Measurements from ENCODE around the gene CACNA2D3.

The CACNA2D3 gene

GRCh38 chr3:54127499-54128056 is 5.2 kb downstream of the CACNA2D3 start:
- no peak for DNase-seq

DNA sequence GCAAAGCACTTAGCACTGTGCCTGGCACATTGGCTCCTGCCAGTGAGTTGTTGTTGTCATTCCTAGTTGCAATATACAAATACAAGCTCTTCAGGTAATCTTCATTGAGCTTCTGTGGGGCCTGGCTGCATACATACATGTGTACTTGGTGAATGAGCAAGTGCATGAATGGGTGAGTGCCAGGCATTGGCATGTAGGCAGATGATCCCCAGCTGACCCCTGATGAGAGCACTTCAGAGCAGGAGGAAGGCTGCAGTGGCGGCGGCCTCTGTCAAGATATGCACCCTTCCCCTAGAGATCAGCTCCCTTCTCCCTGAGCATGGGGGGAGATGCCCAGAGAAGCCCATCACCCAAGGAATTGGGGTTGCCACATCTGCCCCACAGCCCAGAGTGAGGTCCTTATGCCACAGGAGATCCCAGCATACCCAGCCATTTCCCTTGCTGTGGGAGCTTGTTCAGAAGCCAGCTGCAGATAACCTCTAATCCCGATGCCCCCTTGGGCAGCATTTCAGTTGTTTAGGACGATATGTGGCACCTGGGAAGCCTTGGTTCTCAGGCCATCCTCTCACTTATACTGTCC is 8.8 kb downstream of the CACNA2D3 start:
- no peak for DNase-seq

GRCh38 chr3:54131890-54132289 is 9.5 kb downstream of the CACNA2D3 start:
- no peak for DNase-seq

GRCh38 chr3:54132685-54133084 is 10.3 kb downstream of the CACNA2D3 start:
- no peak for DNase-seq

GRCh38 chr3:54133196-54133595 is 10.8 kb downstream of the CACNA2D3 start:
- DNase-seq = no peak

GRCh38 chr3:54134155-54134554 is 11.8 kb downstream of the CACNA2D3 start:
- DNase-seq = no peak

DNA sequence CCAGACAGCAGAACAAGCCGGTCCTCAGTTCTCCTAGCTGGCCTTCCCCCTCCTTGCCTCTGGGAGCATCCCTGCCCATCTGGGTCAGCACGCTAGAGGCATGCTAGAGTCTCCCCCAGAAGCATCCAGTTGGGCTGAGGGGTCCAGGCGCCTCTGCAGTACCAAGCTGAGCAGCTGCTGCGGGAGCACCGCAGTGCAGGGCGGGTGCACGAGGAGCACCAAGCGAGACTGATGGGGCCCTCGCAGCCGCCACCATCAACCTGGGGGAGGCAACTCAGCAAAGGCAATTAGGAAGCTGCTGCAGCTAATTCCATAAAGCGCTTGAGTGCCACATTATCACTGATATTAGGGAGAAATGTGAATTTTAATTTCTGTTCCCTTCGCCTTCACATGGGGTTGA is 12.4 kb downstream of the CACNA2D3 start:
- no peak for DNase-seq

DNA sequence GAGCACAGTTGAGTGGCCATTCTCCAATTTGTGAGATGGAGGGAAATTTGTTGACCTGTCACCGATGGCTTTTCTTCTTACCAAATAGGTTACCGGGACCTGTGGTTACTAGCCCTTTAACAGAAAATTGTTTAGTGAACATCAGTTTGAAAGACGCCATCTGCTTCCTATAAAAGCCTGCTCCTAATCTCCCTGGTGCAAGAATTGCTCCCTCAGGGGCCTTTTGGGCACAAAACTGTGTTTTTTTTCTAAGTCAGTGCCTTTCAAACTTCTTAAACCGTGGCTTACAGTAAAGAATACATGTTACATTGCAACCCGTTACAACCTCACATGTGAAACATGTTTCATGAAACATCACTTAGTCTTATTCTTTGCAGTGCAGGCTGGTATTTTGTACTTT is 15.0 kb downstream of the CACNA2D3 start:
- no peak for DNase-seq

GRCh38 chr3:54138937-54139547 is 16.7 kb downstream of the CACNA2D3 start:
- DNase-seq = no peak

DNA sequence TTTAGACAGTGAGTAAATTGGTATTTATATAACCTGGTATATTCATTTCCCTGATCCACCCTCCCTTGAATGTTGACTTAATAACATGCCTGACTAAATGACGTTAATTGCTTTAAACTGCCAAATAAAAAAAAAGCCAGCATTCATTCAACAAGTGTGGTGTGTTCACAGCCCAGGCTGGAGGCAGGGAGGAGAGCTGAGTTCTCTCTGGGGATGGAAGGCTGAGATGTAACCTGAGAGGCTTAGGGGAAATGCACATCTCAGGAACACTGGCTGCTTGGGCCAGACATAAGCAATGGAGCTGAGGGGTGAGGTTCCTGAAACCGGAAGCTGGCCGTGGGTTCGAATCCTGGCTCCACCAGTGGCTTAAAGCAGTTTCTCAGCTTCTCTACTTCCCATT is 17.3 kb downstream of the CACNA2D3 start:
- no peak for DNase-seq

DNA sequence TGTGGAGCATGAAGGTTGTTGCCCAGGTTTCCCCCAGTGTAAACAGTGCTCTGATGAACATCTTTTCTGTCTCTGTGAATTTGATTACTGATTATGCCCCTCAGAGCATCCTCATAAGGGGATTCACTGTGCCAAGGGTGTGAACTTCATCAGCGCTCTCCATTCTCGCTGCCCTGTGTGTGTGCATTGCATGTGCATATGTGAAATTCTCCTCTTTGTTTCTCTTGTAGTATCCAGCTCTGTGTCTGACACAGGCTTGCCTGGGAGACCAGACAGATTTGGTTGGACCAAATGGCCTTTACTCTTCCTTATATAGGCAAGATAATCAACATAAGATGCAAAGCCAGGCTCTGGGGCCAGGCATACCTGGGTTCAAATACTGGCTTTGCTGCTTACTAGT is 21.9 kb downstream of the CACNA2D3 start:
- no peak for DNase-seq

- no peak for DNase-seq
Observed at GRCh38 chr3:54146506-54147239, 24.3 kb downstream of the CACNA2D3 start.

DNA sequence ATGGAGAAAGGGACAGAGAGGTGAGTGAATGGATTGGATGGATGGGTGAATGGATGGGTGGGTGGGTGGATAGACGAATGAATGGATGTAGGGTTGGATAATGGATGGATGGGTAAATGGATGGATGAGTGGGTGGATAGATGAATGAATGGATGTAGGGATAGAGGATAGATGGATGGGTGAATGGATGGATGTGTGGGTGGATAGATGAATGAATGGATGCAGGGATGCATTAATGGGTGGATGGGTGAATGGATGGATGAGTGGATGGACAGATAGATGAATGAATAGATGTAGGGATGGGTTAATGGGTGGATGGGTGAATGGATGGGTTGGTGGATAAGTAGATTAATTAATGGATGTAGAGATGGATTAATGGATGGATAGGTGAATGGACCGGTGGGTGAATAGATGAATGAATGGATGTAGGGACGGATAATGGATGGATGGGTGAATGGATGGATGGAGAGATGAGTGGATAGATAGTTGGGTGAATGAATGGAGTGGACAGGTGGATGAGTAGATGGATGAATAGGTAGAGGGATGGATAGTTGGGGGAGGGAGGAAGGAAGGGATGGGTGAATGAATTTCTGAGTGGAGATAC is 28.6 kb downstream of the CACNA2D3 start:
- no peak for DNase-seq

DNA sequence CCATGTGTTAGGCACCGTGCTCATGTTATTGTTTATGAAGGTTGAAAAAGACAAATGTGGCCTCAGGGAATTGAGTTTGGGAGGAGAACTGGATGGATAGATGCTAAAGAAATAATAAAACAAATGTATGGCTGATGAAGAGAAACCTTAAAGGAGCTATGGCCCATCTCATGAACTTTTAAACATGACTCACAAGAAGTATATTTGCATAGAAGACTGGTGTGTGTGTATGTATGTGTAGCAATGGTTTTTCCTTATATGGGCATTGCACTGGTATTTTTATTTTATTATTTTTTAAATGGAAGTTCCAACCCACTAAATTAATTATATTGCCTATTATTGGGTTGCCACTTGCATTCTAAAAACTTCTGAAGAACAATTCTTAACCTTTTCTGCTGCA is 31.1 kb downstream of the CACNA2D3 start:
- no peak for DNase-seq

- DNase-seq = no peak
Observed at GRCh38 chr3:54157860-54158259, 35.5 kb downstream of the CACNA2D3 start.

GRCh38 chr3:54159917-54160316 is 37.6 kb downstream of the CACNA2D3 start:
- no peak for DNase-seq

- DNase-seq = no peak
Observed at GRCh38 chr3:54163441-54163840, 41.1 kb downstream of the CACNA2D3 start.

DNA sequence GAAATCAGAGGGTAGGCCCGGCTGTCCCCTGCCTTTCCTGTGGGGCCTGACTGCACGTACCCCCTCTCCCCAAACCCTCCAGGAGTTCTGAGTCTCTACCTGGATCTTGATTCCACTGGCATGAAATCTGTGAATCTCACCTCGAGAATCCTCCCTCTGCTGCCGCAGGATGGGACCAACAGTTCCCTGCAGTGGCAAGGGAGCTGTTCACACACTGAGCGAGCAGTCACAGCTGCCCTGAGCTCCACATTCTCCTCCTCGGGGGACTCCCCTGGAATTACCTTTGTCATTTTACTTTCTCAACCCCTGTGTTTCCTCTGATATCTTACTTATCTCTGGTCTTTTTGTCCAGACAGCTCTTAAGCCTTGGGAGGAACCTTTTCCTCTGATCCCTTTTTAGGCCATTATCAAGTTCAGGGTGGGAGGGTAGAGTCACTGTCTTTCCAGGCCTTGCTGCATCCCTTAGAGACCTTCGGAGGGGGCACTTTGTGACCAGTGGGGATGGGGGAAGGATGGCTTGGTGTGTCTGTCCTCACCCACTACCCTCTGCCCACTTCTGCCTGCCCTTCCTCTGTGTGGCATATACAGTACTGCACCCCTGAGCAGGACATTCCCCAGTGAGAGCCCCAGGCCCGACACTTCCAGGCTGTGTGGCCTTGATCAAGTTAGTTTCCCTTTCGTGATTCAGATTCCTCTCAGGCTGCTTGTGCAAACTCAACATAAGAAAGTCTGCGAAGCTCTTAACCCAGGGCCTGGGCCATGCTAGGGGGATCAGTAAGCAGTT is 42.0 kb downstream of the CACNA2D3 start:
- DNase-seq = no peak

DNA sequence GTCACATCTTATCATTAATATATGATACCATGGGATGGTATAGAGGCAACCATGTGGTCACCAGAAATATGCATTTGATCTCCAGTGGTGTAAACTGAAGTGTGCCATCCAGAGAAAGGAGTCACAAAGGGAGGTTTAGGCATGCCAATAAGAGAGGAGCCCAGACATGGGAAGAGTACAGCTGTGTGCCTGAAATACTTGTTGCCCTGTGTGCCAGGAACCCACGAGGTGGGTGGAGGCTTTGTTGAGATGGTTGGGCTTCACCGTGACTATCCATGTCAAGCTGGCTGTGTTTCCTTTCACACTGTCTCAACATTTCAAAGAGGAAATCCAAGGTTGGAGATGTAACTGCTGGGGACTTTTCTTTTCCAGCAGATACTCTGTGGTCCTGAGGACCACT is 43.5 kb downstream of the CACNA2D3 start:
- DNase-seq = no peak

DNA sequence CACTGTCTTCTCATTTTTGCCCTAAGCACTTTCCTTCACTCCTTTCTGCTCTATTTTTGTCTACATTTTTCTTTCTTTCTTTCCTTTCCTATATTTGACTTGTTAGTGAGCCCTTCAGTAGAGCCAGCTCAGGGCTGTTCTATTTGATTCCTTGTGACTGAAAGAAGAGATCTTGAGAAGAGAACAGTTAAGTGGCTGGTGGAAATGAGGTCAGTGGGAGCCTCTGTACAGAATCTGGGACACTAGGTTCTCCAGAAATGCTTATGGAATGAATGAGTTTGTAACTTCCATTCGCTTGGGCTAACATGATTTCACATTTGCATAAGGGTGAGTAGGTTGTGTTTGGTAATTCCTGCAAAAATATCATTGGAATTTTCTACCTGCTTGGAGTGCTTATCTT is 45.6 kb downstream of the CACNA2D3 start:
- no peak for DNase-seq

- no peak for DNase-seq
Observed at GRCh38 chr3:54168451-54168850, 46.1 kb downstream of the CACNA2D3 start.

GRCh38 chr3:54169524-54169923 is 47.2 kb downstream of the CACNA2D3 start:
- DNase-seq = no peak

GRCh38 chr3:54171509-54171908 is 49.2 kb downstream of the CACNA2D3 start:
- no peak for DNase-seq
